Fibroblast of mammary gland (primary cell): ENCODE results near the gene PIGX.
"Not testable (repeated sequence)": the region's sequence is repeated elsewhere in the genome, so short reads cannot be mapped to it uniquely, and the experiment has no call there.

ENCODE experiments used
- DNase-seq: peaks from one replicate; pipeline ENCODE4 v3.0.0-alpha.2; 2010; ENCODE audit warnings: low read depth
- H3K4me3 ChIP-seq: 2 replicates; pipeline ENCODE4 v1.5.1; 2011; ENCODE audit warnings: low read depth, mild to moderate bottlenecking, low read length, moderate library complexity; ENCODE audit not compliant: control insufficient read depth
- TF ChIP-seq, protein P1 (sequence below): conservative IDR thresholded peaks from 2 replicates; pipeline ENCODE4 v1.5.1; 2011; ENCODE audit warnings: low read depth, low read length, inconsistent platforms; ENCODE audit not compliant: control insufficient read depth, insufficient read depth

The PIGX gene

GRCh38 chr3:196740481-196741248, 28.5 kb downstream of the PIGX start:
- H3K4me3 ChIP-seq = peak overlapping the region; percentile 77
- DNase-seq = peak; percentile 72
- TF ChIP-seq, protein P1, sequence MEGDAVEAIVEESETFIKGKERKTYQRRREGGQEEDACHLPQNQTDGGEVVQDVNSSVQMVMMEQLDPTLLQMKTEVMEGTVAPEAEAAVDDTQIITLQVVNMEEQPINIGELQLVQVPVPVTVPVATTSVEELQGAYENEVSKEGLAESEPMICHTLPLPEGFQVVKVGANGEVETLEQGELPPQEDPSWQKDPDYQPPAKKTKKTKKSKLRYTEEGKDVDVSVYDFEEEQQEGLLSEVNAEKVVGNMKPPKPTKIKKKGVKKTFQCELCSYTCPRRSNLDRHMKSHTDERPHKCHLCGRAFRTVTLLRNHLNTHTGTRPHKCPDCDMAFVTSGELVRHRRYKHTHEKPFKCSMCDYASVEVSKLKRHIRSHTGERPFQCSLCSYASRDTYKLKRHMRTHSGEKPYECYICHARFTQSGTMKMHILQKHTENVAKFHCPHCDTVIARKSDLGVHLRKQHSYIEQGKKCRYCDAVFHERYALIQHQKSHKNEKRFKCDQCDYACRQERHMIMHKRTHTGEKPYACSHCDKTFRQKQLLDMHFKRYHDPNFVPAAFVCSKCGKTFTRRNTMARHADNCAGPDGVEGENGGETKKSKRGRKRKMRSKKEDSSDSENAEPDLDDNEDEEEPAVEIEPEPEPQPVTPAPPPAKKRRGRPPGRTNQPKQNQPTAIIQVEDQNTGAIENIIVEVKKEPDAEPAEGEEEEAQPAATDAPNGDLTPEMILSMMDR = no peak

- H3K4me3 ChIP-seq = peak overlapping the region; percentile 77
- TF ChIP-seq, protein P1 = no peak
- no peak for DNase-seq
These were observed 29.2 kb downstream of the PIGX start for GRCh38 chr3:196741249-196741889.

- H3K4me3 ChIP-seq = not testable (repeated sequence)
These were observed 31.4 kb downstream of the PIGX start for GRCh38 chr3:196743569-196743968.

DNA sequence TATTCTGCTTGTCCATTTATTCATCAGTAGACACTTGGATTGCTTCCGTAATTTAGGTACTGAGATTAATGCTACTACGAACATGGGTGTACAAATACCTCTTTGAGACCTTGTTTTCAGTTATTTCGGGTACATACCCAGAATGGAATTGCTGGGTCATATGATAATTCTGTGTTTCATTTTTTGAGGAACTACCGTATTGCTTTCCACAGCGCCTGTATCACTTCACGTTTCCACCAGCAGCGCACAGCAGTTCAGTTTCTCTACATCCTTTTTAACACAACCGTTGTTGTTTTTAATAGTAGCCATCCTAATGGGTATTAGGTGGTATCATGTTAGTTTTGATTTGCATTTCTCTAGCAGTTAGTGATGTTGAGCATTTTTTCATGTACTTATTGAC, 36.9 kb downstream of the PIGX start:
- TF ChIP-seq, protein P1 = no peak
- no peak for DNase-seq
- H3K4me3 ChIP-seq = no peak overlapping the region

More at GRCh38 chr3:196743569-196743968, 31.4 kb downstream of the PIGX start:
- not testable (repeated sequence) for DNase-seq

GRCh38 chr3:196753201-196753600, 41.0 kb downstream of the PIGX start:
- TF ChIP-seq, protein P1 = no peak
- no peak for DNase-seq
- H3K4me3 ChIP-seq = no peak overlapping the region

- peak; percentile 48 for DNase-seq
- no peak overlapping the region for H3K4me3 ChIP-seq
- TF ChIP-seq, protein P1 = no peak
These were observed 42.2 kb downstream of the PIGX start for GRCh38 chr3:196754091-196754981.
